ENCODE results near the gene DNMT3L.
"Not testable (repeated sequence)": the region's sequence is repeated elsewhere in the genome, so short reads cannot be mapped to it uniquely, and the experiment has no call there.

DNMT3L gene

DNA sequence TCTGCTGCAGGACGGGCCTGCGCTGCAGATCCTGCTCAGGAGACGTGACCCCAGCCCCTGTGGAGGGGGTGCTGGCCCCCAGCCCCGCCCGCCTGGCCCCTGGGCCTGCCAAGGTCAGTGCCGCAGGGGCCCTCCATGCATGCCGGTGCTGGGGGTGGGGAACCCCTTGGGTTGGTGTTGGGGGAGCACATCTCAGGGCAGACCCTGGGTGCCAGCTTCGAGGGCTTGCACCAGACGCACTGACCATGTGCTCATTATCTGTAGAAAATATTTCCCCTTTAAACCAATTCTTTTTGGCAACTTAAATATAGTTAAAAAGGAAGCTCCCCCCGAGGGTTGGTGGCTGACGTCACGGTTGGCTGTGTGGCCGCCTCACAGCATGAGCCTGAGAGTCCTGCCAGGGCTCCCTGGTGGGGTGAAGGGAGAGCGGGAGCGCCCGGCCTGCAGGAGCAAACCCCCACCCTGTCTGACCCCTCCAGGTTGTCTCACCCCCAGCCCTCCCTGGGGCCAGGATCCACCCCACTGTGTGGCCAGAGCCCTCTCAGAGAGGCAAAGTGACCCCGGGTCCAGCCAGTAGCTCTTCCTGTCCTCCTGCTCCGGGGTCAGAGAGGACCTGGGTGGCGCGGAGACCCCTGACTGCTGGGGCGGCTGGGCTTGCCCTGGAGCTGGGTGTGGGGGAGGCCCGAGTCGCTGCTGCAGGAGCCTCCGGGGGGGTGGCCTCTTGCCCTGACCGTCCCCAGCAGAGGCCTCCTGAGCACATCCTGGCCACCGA is 32.9 kb upstream of the DNMT3L start:
- peak; percentile 77 for DNase-seq (ENCODE audit: low spot score)

DNA sequence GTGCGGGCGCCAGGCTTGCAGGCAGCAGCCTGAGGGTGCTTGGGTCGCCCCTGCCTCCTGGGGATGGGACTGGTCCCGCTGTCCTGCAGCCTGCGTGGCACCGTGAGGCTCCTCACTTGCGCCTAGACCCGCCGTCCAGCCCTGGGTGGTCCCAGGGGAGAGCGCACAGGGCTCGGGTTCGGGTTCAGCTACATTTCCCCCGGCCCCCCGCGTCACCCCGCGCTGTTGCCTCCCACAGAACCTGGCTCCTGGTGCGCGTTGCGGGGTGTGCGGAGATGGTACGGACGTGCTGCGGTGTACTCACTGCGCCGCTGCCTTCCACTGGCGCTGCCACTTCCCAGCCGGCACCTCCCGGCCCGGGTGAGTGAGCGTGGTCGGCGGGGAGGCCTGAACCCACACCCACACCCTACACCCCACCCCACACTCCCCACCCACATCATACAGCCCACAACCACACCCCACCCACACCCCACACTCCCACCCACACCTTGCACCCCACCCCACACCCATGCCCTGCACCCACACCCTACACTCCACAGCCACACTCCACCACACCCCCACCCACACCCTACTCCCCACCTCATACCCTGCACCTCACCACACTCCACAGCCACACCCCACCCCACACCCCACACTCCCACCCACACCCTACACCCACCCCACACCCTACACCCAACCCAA is 32.0 kb upstream of the DNMT3L start:
- DNase-seq (ENCODE audit: low spot score) = no peak

DNA sequence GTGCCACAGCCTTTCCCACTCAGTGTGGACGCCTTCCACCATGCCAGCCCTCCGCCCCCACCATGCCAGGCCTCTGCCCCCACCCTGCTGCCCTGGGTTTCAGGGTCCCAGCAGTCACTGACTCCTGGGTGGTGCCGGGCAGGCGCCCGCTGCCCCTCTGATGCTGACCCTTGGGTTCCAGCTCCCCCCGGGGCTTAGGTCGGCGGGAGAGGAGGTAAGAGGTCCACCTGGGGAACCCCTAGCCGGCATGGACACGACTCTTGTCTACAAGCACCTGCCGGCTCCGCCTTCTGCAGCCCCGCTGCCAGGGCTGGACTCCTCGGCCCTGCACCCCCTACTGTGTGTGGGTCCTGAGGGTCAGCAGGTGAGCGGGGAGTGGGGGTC is 31.1 kb upstream of the DNMT3L start:
- no peak for DNase-seq (ENCODE audit: low spot score)

DNA sequence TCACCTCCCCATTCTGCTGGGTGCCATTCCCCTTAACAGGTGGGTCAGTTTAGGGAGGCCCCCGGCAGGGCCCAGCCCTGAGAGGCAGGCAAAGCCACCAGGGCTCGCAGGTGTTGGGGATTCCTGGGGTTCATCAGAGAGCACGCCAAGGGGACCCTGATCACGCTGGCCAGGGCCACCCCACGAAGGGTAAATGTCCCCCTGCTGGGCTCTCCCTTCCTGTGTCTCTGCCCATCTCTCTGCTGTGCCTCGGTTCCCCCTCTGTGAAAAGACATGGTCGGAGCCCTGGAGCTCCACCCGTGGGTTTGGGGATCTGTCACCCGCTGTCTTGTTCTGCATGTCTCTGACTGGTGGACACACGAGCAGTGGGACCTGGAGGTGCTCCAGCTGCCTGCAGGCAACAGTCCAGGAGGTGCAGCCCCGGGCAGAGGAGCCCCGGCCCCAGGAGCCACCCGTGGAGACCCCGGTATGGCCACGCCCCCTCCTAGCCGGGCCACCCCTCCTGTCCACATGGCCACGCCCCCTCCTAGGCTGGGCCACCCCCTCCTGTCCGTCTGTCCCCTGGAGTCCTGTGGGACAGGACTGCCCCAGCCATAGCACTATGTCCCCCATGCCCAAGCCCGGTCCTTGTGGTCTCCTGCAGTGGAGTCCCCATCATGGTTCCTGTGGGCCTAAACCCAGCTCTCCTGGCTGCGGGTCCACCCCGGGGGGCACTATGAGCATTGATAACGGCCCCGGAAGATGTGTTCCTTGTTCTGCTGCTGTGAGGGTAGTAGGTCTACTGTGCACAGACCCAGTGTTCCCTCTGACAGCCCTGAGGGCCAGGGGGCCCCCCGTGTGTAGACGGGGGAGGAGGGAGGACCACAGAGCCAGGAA is 30.5 kb upstream of the DNMT3L start:
- no peak for DNase-seq (ENCODE audit: low spot score)

DNA sequence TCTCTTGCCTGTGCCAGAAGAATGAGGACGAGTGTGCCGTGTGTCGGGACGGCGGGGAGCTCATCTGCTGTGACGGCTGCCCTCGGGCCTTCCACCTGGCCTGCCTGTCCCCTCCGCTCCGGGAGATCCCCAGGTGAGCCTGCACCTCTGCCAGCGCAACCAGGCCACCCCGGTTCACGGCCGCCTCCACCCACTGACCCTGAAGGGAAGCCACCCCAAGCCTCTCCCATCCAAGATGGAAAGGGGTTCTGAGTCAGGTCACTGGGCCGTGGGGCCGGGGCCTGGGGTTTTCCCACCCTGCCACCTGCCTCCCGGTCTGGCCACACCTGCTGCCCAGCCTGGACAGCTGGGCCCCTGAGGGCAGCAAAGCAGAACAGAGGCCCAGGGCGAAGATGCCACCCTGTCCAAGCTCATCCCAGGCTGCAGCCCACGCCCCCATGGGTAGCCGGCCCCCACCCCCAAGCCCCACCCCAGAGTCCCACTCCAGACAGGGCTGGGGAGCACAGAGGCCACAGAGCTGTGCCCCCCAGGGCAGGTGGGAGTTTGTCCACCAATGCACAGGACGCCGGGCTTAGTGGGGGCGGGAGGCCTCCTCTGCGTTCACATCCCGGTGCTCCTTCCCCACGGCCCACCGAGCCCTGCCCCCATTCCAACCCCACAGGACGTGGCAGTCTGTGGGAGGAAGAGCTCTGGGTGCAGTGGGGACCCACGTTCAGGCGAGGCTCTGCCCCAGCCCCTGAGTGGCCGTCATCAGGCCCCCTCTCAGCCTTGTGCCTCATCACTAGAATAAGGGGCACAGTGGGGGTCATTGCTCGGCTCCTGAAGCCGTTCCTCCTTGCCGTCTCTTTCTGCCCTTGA is 29.6 kb upstream of the DNMT3L start:
- DNase-seq (ENCODE audit: low spot score) = no peak

DNA sequence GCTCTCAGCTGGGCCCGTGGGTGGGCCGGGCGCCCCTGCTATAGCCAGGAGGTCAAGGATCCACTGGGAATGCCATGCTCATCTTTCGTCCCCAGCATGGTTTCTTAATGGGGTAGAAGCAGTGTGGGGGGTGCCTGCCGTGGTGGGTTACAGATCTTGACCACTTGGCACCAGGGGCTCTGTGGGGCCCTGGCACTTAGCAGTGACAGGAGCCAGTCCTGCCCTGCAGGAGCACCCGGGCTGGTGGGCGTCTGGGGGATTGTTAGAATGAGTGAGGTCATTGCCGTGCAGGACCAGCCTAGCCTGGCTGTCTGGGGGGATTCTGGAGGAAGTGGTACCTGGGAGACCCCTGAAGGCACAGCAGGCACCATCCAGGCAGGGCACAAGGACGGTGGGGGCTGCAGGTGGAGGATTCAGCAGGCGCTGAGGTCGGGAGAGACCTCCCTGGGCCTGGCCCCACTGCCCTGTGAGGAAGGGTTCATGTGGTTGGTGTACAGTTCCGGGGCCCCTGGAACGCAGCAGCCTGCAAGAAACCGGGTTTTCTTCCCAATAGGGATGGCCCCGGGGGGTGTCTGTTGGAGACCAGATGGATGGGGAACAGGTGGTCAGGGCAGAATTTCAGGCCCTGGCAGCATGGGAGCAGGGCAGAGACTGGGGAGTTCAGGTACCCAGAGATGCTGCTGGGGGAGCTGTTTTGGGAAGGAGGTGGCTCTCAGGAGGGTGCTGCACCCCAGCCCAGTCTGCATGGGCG is 28.8 kb upstream of the DNMT3L start:
- DNase-seq (ENCODE audit: low spot score) = no peak

DNA sequence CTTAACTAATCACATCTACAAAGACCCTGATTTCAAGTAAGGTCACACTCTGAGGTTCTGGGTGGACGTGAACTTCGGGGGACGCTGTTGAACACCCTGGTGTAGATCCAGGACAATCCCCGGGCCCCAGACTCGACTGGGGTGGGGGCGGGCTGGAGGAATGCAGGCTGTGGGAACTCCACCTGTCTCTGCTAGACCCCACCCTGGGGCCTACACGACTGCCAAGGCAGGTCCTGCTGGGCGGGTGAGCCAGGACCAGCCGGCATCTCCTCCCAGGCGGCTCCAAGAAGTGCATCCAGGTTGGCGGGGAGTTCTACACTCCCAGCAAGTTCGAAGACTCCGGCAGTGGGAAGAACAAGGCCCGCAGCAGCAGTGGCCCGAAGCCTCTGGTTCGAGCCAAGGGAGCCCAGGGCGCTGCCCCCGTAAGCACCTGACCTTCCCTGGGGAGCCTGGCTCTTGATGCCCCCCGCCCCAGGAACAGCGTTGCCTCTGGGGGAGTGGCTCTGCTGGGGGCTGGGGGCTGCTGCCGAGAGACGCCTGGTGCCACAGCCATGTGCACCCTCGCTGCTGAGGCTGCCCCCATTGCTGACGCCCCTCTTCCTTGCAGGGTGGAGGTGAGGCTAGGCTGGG is 27.8 kb upstream of the DNMT3L start:
- DNase-seq (ENCODE audit: low spot score) = no peak

DNA sequence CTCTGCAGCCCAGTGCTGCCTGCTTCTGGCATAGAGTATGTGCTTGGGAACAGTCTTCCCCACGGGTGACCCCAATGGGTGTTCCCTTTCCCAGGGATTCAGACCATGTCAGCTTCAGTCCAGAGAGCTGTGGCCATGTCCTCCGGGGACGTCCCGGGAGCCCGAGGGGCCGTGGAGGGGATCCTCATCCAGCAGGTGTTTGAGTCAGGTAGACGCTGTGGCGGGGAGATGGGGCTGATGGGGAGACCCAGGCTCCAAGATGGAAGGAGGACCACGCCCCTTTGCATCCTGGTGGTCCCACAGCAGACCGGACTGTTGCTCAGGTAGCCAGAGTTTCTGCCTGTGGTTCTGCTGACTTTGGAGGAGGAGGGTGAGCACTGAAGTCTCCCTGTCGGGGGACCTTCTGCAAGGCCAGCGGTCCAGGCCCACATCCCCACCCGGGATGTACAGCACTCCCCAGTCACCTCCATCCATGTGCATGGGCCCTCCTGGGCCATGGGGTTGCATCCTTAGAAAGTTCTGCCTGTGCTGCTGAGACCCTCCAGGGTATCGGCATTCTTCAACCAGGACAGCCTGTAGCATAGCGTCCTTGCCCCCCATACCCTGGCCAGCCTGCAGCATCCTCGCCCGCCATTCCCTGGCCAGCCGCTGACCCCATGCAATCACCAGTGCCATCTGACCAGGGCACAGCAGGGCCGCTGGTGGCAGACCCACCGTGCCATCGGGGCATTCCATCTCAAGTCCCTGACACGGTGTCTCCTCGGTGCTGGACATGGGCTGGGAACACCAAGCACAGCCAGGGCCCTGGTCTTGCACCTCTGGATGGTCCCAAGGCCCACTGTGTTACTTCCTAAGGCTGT is 26.8 kb upstream of the DNMT3L start:
- DNase-seq (ENCODE audit: low spot score) = no peak

DNA sequence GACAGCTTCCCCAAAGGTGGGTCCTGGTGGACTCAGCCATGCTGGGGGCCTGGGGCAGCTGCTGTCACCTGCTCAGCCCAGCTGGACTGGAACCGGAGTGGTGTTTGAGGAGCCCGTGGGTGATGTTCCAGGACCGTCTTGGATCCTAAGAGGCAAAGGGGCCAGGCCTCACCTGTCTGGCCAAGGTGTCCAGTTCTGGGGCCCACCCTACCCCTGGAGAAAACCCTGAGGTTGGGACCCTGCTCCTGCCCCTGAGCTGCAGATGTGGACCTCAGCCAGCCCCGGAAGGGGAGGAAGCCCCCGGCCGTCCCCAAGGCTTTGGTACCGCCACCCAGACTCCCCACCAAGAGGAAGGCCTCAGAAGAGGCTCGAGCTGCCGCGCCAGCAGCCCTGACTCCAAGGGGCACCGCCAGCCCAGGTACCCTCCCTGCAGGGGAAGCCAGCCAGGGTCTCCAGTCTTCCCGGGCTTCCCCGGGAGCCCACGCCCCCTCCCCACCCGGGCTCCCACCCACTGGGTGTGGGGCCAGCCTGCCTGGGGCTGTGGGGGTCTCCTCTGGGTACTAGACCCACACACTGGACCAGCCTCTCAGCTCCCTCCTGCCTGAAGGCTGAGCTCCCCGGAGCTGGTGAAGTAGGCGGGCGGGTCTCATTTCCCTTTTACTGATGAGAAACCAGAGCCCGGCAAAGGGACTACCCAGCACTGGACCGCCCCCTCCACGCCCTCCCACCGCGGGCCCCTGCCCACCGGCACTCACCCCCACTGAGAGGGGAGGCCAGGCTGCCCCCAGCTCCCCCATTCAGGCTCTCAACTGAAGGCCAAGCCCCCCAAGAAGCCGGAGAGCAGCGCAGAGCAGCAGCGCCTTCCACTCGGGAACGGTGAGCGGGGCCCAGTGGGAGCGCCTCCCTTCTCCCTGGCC is 25.3 kb upstream of the DNMT3L start:
- no peak for DNase-seq (ENCODE audit: low spot score)

DNA sequence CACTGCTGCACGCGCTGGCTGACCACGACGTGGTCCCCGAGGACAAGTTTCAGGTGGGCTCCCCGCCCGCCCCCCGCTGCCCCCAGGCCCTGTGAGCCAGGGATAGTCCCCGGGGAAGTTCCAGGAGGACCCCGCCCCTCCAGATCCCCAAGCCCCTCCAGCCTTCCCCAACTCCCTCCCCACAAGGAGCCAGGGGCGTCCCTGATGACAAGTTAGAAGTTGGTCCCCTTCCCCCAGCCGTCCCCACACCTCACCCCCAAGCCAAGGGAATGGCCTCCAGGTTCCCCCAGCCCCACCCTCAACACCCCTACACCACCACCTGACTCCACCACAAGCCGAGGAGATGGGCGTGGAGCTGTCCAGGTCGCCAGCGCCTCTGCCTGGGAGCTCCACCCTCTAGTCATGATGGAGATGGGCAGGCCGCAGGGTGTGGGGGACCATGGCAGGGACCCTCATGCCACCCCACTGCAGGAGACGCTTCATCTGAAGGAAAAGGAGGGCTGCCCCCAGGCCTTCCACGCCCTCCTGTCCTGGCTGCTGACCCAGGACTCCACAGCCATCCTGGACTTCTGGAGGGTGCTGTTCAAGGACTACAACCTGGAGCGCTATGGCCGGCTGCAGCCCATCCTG is 24.5 kb upstream of the DNMT3L start:
- no peak for DNase-seq (ENCODE audit: low spot score)

DNA sequence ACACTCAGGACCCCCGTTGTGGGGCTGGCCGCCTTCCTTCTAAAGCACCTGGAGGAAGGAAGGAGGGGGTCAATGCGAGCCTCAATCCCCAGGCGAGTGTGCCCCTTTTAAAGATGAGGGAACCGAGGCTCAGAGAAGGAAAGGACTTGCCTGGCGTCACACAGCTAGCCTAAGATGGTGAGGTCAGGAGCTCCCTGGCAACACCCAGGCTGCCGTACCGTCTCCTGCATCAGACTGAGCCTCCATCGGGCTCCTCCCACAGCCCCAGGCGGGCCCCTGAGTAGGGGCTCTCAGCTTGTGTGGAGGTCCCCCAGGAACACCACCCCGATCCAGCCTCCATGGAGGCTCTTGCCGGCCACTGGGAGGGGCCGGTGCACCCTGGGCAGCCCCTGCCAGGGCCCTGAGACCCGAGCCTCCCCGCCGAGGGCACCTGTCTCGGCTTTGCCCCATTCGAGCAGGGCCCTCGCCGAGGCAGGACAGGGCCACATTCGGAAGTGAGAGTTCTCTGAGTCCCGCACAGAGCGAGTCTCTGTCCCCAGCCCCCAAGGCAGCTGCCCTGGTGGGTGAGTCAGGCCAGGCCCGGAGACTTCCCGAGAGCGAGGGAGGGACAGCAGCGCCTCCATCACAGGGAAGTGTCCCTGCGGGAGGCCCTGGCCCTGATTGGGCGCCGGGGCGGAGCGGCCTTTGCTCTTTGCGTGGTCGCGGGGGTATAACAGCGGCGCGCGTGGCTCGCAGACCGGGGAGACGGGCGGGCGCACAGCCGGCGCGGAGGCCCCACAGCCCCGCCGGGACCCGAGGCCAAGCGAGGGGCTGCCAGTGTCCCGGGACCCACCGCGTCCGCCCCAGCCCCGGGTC is 23.7 kb upstream of the DNMT3L start, which contains the start of gene AIRE:
Gene AIRE, plus strand, starts transcription at position 739 of the 855 bp plus-strand sequence. CDS start 131 bp downstream, outside the sequence.
- peak; percentile 73 for DNase-seq (ENCODE audit: low spot score)

DNA sequence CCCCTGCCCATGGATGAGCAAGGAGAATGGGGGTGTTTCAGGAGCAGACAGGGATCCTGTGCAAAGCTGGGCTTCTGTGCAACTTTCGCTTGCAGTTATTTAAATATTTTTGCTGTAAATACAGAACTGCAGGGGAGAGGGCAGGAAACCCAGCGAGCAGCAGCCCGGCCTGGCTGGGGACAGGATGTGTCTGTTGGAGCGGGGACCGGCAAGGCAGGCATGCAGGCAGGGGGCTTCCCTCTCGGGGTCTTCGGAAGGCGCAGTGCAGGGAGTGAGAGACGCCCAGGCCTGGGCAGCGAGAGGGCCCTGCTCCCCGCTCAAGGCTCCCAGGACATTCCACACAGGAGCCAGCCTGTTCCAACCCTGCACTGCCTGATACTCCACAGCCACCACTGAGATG is 22.3 kb upstream of the DNMT3L start:
- no peak for DNase-seq (ENCODE audit: low spot score)

DNA sequence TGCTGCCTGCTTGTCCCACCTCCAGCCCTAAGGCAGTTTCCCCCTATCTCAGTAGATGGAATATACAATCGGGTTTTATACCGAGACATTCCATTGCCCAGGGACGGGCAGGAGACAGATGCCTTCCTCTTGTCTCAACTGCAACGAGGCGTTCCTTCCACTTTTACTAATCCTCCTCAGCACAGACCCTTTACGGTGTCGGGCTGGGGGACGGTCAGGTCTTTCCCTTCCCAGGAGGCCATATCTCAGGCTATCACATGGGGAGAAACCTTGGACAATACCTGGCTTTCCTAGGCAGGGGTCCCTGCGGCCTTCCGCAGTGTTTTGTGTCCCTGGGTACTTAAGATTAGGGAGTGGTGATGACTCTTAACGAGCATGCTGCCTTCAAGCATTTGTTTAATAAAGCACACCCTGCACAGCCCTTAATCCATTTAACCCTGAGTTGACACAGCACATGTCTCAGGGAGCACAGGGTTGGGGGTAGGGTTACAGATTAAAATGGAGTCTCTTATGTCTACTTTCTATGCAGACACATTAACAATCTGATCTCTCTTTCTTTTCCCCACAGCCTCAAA is 21.6 kb upstream of the DNMT3L start:
- not testable (repeated sequence) for DNase-seq (ENCODE audit: low spot score)

DNA sequence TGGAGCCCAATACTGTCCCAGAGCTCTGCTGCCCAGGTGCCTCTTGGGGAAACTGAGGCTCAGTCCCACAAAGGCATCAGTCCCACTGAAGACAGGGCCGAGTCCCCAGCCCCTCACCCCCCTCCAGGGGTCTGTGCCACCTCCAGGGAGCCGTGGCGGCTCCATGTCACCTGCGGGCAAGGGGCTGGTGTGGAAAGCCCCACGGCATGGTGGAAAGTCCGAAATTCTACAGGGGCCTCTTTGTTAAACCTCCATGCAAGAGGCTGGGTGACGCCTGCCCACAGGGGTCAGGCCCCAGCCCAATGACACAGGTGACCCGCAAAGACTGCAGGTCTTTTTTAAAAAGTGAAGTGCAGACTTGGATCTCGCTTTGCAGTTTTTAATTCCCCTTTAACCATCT is 20.7 kb upstream of the DNMT3L start:
- no peak for DNase-seq (ENCODE audit: low spot score)

DNA sequence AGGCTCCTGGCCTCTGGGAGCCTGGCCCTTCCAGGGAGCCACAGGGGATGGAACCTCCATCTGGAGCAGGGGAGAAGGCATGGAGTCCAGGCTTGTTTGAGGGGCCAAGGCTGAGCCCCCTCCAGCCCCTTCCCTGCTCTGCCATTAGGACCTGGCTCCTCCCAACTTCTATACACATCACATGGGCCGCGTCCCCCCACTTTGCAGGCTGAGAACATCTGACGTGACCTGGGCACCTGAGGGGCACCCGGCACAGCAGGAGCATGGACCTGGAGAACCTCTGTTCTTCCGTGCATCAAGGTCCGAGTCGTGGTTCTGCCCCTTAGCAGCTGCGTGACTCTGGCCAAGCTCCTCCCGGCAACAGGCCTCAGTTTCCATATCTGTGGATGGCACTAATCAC is 20.1 kb upstream of the DNMT3L start:
- no peak for DNase-seq (ENCODE audit: low spot score)
